Anterior cingulate cortex (tissue), 58 donors: ENCODE data around the gene FOXQ1.
"Not testable (repeated sequence)": the region's sequence is repeated elsewhere in the genome, so short reads cannot be mapped to it uniquely, and the experiment has no call there.

Experiments used
- DNase-seq, 58 donors: peaks; one replicate each; lab custom pipeline; 2025; lab: John Stamatoyannopoulos, UW

The FOXQ1 gene

DNA sequence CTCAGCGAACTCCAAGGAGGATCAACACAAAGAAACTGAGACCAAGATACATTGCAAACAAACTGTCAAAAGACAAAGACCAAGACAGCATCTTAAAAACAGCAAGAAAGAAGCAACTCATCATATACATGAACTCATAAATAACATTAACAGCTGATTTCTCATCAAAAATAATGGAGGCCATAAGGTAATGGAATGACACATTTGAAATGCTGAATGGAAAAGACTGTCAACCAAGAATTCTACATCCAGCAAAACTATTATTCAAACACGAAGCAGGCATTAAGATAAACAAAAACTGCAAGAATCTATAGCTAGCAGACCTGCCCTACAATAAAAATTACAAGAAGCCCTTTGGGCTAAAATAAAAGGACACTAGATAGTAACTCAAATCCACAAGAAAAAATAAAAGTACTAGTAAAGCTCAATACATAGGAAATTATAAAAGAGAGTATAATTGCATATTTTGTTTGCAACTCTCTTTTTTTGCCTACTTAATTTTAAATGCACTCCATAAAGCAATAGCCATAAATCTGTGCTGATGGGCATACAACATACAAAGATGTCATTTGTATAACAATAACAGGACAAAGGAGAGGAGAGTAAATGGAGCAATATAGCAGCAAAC, 39.6 kb downstream of the FOXQ1 start:
- no peak for DNase-seq

DNA sequence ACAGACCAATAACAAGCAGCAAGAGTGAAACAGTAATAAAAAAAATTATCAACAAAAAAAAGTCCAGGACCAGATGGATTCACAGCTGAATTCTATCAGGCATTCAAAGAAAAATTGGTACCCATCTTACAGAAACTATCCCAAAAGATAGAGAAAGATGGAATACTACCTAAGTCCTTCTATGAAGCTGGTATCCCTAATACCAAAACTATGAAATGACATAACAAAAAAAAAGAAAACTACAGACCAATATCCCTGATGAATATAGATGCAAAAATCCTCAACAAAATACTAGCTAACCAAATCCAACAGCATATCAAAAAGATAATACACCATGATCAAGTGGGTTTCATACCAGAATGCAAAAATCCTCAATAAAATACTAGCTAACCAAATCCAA, 43.2 kb downstream of the FOXQ1 start:
- not testable (repeated sequence) for DNase-seq

DNA sequence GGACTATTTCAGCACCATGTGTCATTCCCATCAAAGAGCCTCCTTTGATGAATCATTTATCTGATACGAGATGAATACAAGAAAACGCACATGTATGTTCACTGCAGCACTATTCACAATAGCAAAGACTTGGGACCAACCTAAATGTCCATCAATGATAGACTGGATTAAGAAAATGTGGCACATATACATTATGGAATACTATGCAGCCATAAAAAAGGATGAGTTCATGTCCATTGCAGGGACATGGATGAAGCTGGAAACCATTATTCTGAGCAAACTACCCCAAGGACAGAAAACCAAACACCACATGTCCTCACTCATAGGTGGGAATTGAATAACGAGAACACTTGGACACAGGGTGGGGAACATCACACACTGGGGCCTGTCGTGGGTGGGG, 49.8 kb downstream of the FOXQ1 start:
- not testable (repeated sequence) for DNase-seq

DNA sequence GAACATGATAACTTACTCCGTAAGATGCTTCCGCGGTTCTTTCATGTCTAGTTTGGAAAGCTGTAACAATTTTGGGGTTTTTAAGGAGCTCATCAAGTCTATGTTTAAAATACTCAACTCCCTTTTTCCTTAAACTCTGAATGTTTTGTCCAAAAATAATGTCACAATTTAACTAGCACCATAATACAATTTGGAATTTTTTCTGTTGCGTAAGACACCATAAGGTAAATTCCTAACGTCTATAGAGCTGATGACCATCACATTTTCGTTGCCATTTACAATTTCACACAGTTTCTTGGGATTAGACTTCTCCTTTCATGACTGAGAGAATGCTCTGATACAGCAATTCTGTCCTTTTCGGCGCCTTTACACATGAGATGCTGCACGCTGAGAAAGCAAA, 50.7 kb downstream of the FOXQ1 start:
- no peak for DNase-seq

DNA sequence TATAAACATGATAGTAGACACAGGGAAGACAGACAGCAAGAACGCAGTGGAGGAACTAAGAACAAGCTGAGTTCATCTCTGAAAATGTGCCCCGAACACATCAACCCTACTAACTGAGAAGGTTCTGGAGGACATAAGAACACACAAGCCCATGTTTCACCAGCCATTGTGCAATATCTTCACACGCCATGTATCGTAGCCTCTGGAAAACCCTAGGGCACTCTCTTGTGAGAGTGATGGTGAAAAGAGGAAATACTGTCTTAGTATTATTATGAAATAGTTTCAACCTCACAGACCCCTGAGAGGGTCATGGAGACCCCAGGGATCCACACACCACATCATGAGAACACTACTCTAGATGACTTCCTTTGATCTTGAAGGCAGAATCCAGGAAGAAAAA, 51.4 kb downstream of the FOXQ1 start:
- DNase-seq, result no peak

DNA sequence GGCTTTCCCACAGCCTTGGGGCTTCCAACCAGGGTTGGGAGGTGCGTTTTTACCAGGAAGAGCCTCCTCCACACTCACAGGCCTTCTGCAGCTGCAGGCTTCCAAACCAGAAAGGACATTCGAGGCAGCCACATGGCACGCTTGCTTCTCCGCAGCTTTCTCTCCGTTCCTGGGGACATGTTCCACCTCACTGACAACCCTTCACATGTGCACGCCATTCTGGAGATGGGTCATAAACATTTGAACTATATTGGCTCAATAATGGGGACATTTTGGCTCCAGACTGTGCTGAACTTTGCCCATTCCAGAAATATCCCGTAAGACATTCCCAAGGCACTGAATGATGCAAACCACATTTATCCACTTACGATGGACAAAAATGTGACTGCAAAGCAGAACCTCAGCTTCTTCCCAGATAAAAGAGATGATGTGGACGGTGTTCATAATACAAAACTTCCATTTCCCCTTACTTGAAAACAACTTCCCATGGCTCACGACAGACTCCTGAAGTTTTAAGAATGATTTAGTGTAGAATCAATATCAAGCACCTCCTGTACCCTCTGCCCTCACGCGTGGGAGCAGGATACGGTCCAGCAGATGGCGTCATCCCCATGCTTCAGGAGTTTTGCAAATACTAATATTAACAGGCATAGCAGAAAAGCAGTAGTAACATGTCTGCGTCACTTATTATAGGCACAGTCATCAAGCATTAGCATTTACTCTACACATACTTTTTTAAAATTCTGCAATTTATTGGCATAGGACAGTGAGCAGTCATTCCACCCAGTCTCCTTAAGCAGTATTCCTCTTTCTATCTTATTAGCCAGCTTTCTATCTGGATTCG, 52.1 kb downstream of the FOXQ1 start:
- DNase-seq, result no peak
